ENCODE data around the gene SCN4A. TPM values are rescaled to one million over a fixed set of nuclear protein-coding genes. Genes with fewer than 3 reads are reported as not detected.

SCN4A gene
- total and polyA plus RNA-seq, 2 of the 13 experiments (the other 11 are each of a cell fraction or from before 2014, with no cell fraction given) = 0.02 to 0.03 TPM

GRCh38 chr17:63991611-63992010 lies 18.9 kb upstream of the SCN4A start:
- BruUV-seq (replicated peaks) = no TSS peak
- Histone ChIP-seq H3K27ac (ENCODE audit: extremely low read length, insufficient read depth, low read length) (no peak overlapping the region), H3K4me1 (ENCODE audit: insufficient read depth, low read length) (peaks cover 24% of the 10 kb centered on the region), H3K9ac (ENCODE audit: insufficient read depth, low read depth, low read length) (no peak overlapping the region), H4K20me1 (ENCODE audit: insufficient read depth, low read length) (no peaks in the 10 kb centered on the region), H3K36me3 (replicated peaks in 1 of 2; ENCODE audit: control insufficient read depth in 1 of 2, insufficient read depth in 2 of 2, low read length in 2 of 2) (no peaks in the 10 kb centered on the region), H3K27me3 (ENCODE audit: control insufficient read depth in 1 of 2, insufficient read depth in 2 of 2, low read length in 2 of 2) (peaks cover 19 to 59% of the 10 kb centered on the region in 2 experiments; a peak in 4 of 5 replicates), H3K4me2 (ENCODE audit: low read depth, low read length) (no peak overlapping the region), H3K9me3 (ENCODE audit: low read length) (no peaks in the 10 kb centered on the region), H3K79me2 (ENCODE audit: insufficient read depth, low read length) (no peaks in the 10 kb centered on the region), H3K4me3 (replicated peaks in 1 of 3; ENCODE audit: insufficient read depth in 1 of 3, low read depth in 2 of 3, low read length in 3 of 3) (no peak overlapping the region), H2AFZ (ENCODE audit: low read length) (no peak overlapping the region)
- DNase-seq (ENCODE audit: low spot score) (no peak), ATAC-seq (no peak), FAIRE-seq (no peak)
- no peak for TF ChIP-seq ZBTB1 (CRISPR knock-in tag; IDR thresholded peaks at IDR 0.05; ENCODE audit: borderline replicate concordance)
- TF ChIP-seq MAFK (conservative IDR thresholded peaks at IDR 0.05 in 1 of 2, IDR thresholded peaks at IDR 0.05 in 1 of 2; ENCODE audit: low read length in 2 of 2) = no peak
- TF ChIP-seq ZNF10 (CRISPR knock-in tag; IDR thresholded peaks at IDR 0.05; ENCODE audit: borderline replicate concordance, low read depth) = no peak
- TF ChIP-seq NCOR1 (IDR thresholded peaks at IDR 0.05; ENCODE audit: borderline replicate concordance, low read length) = no peak
- no peak for TF ChIP-seq AGO2 (optimal IDR thresholded peaks at IDR 0.05; ENCODE audit: low read depth, low read length)
- TF ChIP-seq ZNF724P (CRISPR knock-in tag; IDR thresholded peaks at IDR 0.05; ENCODE audit: borderline replicate concordance) = no peak
- no peak for TF ChIP-seq GRHL1 (CRISPR knock-in tag; conservative IDR thresholded peaks at IDR 0.05)
- TF ChIP-seq ZZZ3 (CRISPR knock-in tag; IDR thresholded peaks at IDR 0.05; ENCODE audit: borderline replicate concordance) = no peak
- no peak for TF ChIP-seq MTA3 (CRISPR knock-in tag; IDR thresholded peaks at IDR 0.05)
- no peak for TF ChIP-seq ATF7 (IDR thresholded peaks at IDR 0.05)
- TF ChIP-seq ATF7 (CRISPR knock-in tag; IDR thresholded peaks at IDR 0.05) = no peak
- TF ChIP-seq ZNF780A (CRISPR knock-in tag; IDR thresholded peaks at IDR 0.05) = no peak
- TF ChIP-seq, protein P1, sequence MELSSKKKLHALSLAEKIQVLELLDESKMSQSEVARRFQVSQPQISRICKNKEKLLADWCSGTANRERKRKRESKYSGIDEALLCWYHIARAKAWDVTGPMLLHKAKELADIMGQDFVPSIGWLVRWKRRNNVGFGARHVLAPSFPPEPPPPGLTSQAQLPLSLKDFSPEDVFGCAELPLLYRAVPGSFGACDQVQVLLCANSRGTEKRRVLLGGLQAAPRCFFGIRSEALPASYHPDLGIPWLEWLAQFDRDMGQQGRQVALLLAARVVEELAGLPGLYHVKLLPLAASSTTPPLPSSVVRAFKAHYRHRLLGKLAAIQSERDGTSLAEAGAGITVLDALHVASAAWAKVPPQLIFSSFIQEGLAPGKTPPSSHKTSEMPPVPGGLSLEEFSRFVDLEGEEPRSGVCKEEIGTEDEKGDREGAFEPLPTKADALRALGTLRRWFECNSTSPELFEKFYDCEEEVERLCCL (CRISPR knock-in tag; IDR thresholded peaks at IDR 0.05; ENCODE audit: borderline replicate concordance) = no peak
- TF ChIP-seq ZNF570 (CRISPR knock-in tag; IDR thresholded peaks at IDR 0.05; ENCODE audit: borderline replicate concordance) = no peak
- 23% methylated on average over 11 of the region's 11 CpGs for WGBS (ENCODE audit: low lambda C conversion rate)
- in situ Hi-C loops (cut with HindIII; ENCODE audit: extremely low pct_ligation_motif_present, low pct_unique_long_range_greater_than_20kb) = no loop called here
- CTCF ChIA-PET (ENCODE audit: low intra/inter-chr PET ratio, low total read pairs) = interaction anchor here (1.0 to 2.5 kb wide), 4 partner anchors 11 to 103 kb away, joined by 3 to 27 read pairs (median 5); partner anchors contain the start of gene GH1
- POLR2A ChIA-PET = no interaction called here
- intact Hi-C loops (cut with micrococcal nuclease; ENCODE audit: unreplicated experiment) = loop anchor here (1.0 to 5.0 kb wide), 2 partner anchors 42 to 74 kb away; partner anchors contain the start of gene GH1

All from HepG2 (cell line).